A673 (cell line): Measurements from ENCODE around the gene MVP. TPM values are rescaled to one million over a fixed set of nuclear protein-coding genes. Genes with fewer than 3 reads are reported as not detected.
A peak's percentile ranks its signal among the peaks of the same experiment; 100 is the strongest.

ENCODE experiments used
- BruUV-seq: library from RNA; stranded (reverse); fragments of 400-500 nt; replicated peaks from 2 replicates; lab custom pipeline; 2021; lab: Mats Ljungman, UMichigan
- CTCF ChIA-PET: fragments of 300-600 bp; sonication (Branson Sonifier 250); formaldehyde crosslinking; loops from one replicate; lab custom pipeline; 2022; ENCODE audit warnings: antibody characterized with exemption; lab: Charles Lee
- POLR2A ChIA-PET: fragments of 300-600 bp; sonication (Branson Sonifier 250); formaldehyde crosslinking; loops from one replicate; lab custom pipeline; 2022; ENCODE audit warnings: antibody characterized with exemption; ENCODE audit not compliant: low non-redundant PET; lab: Charles Lee
- DNase-seq: peaks from one replicate; pipeline ENCODE4 v3.0.0-alpha.2; 2015; ENCODE audit warnings: low spot score
- H3K27ac ChIP-seq: fragments of 200-600 bp; sonication (generic); 2 replicates; pipeline ENCODE4 v1.5.1; 2016; ENCODE audit warnings: mixed run types, low read depth, mild to moderate bottlenecking, mixed read lengths, antibody characterized with exemption, low read length; ENCODE audit not compliant: poor library complexity, severe bottlenecking
- H3K27me3 ChIP-seq: fragments of 200-600 bp; sonication (generic); replicated peaks from 2 replicates; pipeline ENCODE4 v1.6.1; 2017; ENCODE audit warnings: mixed run types, low read depth, mild to moderate bottlenecking, mixed read lengths, antibody characterized with exemption, low read length; ENCODE audit not compliant: insufficient read depth, poor library complexity
- H3K36me3 ChIP-seq: fragments of 200-600 bp; sonication (generic); 2 replicates; pipeline ENCODE4 v1.6.1; 2016; ENCODE audit warnings: mixed run types, mild to moderate bottlenecking, mixed read lengths, antibody characterized with exemption, low read length; ENCODE audit not compliant: insufficient read depth, poor library complexity, severe bottlenecking
- H3K4me1 ChIP-seq: fragments of 200-600 bp; sonication (generic); 2 replicates; pipeline ENCODE4 v1.6.1; 2017; ENCODE audit warnings: mixed run types, mild to moderate bottlenecking, mixed read lengths, antibody characterized with exemption, low read length; ENCODE audit not compliant: insufficient read depth, poor library complexity, severe bottlenecking
- H3K4me3 ChIP-seq: fragments of 200-600 bp; sonication (generic); 2 replicates; pipeline ENCODE4 v1.5.1; 2016; ENCODE audit warnings: low read depth, mixed run types, mild to moderate bottlenecking, mixed read lengths, low read length; ENCODE audit not compliant: poor library complexity, severe bottlenecking
- H3K9me3 ChIP-seq: fragments of 200-600 bp; sonication (generic); 2 replicates; pipeline ENCODE4 v1.6.1; 2016; ENCODE audit warnings: mixed run types, low read depth, mild to moderate bottlenecking, mixed read lengths, antibody characterized with exemption, low read length; ENCODE audit not compliant: poor library complexity, severe bottlenecking
- CTCF ChIP-seq: fragments of 300-800, 200-600 bp; sonication (generic); conservative IDR thresholded peaks from 2 replicates; pipeline ENCODE4 v1.5.1; 2017; ENCODE audit warnings: low read depth, mild to moderate bottlenecking, antibody characterized with exemption, low read length, moderate library complexity, mixed read lengths
- EZH2 ChIP-seq: fragments of 200-600 bp; sonication (generic); IDR thresholded peaks from 2 replicates; pipeline ENCODE4 v1.6.1; 2017; ENCODE audit warnings: borderline replicate concordance, low read depth, mild to moderate bottlenecking, mixed read lengths, antibody characterized with exemption, low read length; ENCODE audit not compliant: poor library complexity, severe bottlenecking
- intact Hi-C: fragments of 100-400 bp; cut with micrococcal nuclease; formaldehyde crosslinking; loops from one replicate; pipeline ENCODE4 v1.10.0; 2022; ENCODE audit not compliant: unreplicated experiment
- total RNA-seq: library from RNA; stranded (reverse); gene quantifications from 2 replicates; pipeline ENCODE4 v1.2.3, GENCODE V29; 2021

Gene MVP
- total RNA-seq, 1 experiment from 2014 or later = 5.6 TPM

- Histone ChIP-seq H3K9me3 (no peaks in the 10 kb centered on the region), H3K4me1 (peaks cover 11% of the 10 kb centered on the region), H3K4me3 (peak within 1 kb of the TSS; percentile 99), H3K27ac (peak within 1 kb of the TSS; percentile 90), H3K36me3 (peaks cover 15% of the 10 kb centered on the region), H3K27me3 (no peaks in the 10 kb centered on the region)
- ChIA-PET POLR2A (no interaction called here), CTCF (interaction anchor here (0.6 to 0.7 kb wide), 2 partner anchors 17 to 185 kb away, joined by 3 read pairs; no protein-coding TSS in a partner anchor)
- intact Hi-C loops = no loop called here
- BruUV-seq = no TSS peak
- no peak for TF ChIP-seq EZH2
- TF ChIP-seq CTCF = peak; percentile 85
- DNase-seq = peak; percentile 99
Observed at GRCh38 chr16:29790183-29790948, 29.9 kb upstream of the MVP start, which contains the start of gene KIF22. TSS of gene KIF22 (plus strand) at chr16:29790751. CDS start at chr16:29790760, 9 bp downstream.

- Histone ChIP-seq H3K9me3 (no peaks in the 10 kb centered on the region), H3K4me3 (peak overlapping the region; percentile 99), H3K4me1 (peaks cover 11% of the 10 kb centered on the region), H3K27ac (peak overlapping the region; percentile 90), H3K27me3 (no peaks in the 10 kb centered on the region), H3K36me3 (peaks cover 21% of the 10 kb centered on the region)
- POLR2A ChIA-PET = no interaction called here
- BruUV-seq = TSS peak; percentile 67
- TF ChIP-seq CTCF (no peak), EZH2 (no peak)
- DNase-seq = no peak
- intact Hi-C loops = no loop called here
- CTCF ChIA-PET = interaction anchor here (0.5 kb wide), 1 partner anchor 302 kb away, joined by 4 read pairs; no protein-coding TSS in a partner anchor
Observed at GRCh38 chr16:29790949-29791844, 29.1 kb upstream of the MVP start.
